HG03159 (cell line): ENCODE data around the gene CHD5.
"Not testable (repeated sequence)": the region's sequence is repeated elsewhere in the genome, so short reads cannot be mapped to it uniquely, and the experiment has no call there.

Experiments
- ATAC-seq: cut with Tn5 transposase; IDR thresholded peaks from one replicate; pipeline ENCODE4 v1.9.1; 2021; ENCODE audit warnings: mild to moderate bottlenecking, moderate library complexity; ENCODE audit not compliant: unreplicated experiment

CHD5 gene

DNA sequence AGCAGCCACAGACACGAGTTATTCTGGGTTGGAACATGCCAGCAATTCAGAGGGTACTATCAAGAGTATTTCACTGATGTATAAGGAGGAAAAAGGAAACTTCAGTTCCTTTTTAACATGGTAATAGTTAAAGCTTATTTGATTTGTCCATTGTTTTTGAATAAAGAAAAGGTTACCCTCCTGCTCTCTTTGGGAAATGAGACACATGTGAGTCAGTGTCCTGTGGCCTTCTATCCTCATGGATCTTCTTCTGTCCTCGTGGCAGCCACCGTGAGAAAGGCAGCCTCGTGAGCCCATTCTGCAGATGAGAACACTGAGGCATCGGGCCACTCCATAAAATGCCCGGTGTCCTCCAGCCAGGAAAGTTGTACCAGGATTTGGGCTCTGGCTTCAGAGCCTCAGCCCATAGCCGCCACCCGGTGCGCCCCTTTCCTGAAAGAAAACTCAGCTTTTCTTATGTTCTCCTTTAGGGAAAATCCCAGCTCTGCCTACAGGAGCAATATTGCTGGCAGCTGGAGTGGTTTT, 109.6 kb downstream of the CHD5 start:
- no peak for ATAC-seq

DNA sequence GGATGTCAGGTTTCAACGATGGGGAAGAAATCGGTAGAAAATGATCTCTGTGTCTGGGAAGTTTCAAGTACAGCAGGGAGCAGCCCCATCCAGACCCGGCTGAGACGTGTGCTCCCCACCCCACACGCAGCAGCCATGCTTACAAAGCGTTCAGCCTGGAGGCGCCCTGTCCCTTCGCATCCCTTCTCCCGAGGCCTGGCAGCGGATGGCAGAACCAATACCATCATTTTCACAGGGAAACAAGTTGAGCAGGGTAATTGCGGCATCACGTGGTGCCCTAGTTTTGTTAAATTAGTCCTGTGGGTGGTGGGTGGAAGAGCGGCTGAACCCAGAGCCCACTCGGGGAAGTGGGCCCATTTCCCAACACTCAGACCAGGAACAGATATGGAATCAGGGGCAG, 110.5 kb downstream of the CHD5 start:
- no peak for ATAC-seq

DNA sequence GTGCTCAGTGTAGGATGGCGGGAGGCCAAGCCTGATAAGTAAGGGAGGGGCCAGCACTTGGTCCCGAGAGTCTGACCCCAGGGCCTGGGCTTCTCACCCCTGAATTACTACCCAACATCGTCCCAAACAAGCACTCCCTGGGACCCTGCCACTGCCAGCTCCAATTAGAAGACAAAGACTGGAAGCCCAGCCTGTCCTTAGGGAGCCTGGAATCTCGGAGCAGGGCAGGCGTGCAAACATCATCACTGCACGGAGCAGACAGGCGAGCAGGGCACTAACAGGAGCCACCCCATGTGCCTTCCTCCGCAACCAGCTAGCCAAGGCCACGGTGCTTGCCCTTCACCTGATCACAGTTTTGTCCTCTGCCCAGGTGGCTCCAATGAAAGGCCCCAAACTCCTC, 111.2 kb downstream of the CHD5 start:
- no peak for ATAC-seq

GRCh38 chr1:6068073-6068472, 112.0 kb downstream of the CHD5 start:
- no peak for ATAC-seq

- no peak for ATAC-seq
Measured at GRCh38 chr1:6066680-6067079, 113.4 kb downstream of the CHD5 start.

- ATAC-seq = no peak
Measured at GRCh38 chr1:6065093-6065858, 114.8 kb downstream of the CHD5 start.

DNA sequence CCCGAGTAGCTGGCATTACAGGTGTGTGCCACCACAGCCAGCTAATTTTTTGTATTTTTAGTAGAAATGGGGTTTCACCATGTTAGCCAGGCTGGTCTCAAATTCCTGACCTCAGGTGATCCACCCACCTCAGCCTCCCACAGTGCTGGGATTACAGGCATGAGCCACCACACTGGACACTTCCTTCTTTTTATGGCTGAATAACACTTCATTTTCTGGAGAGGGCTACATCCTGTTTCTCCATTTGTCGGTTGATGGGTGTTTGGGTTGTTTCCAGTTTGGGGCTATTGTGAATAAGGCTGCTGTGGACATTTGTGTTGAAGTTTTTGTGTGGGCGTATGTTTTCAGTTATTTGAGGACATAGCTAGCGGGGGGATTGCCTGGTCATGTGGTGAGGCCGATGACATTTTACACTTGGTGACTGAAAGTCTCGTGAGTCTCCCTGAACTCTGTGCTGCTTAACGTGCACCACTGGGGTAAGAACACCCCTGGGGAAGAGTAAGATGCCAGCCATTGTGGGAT, 116.5 kb downstream of the CHD5 start:
- not testable (repeated sequence) for ATAC-seq

DNA sequence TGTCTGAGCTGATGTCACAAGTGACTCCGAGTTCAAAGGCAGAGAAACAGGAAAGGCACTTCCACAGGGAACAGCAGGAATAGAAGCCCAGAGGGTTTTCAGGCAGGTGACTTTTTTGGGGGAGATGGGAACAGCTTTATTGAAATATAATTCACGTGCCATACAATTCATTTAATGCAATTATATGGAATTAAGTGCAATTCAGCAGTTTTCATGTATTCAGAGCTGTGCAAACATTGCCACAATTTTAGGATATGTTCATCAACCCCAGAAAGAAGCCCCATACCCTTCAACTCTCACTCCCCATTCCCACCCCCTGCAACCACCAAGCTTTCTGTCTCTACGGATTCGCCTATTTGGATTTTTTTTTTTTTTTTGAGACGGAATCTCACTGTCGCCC, 117.5 kb downstream of the CHD5 start:
- ATAC-seq = no peak

- no peak for ATAC-seq
Measured at GRCh38 chr1:6059866-6060265, 120.3 kb downstream of the CHD5 start.

- no peak for ATAC-seq
Measured at GRCh38 chr1:6057170-6057845, 122.8 kb downstream of the CHD5 start.

DNA sequence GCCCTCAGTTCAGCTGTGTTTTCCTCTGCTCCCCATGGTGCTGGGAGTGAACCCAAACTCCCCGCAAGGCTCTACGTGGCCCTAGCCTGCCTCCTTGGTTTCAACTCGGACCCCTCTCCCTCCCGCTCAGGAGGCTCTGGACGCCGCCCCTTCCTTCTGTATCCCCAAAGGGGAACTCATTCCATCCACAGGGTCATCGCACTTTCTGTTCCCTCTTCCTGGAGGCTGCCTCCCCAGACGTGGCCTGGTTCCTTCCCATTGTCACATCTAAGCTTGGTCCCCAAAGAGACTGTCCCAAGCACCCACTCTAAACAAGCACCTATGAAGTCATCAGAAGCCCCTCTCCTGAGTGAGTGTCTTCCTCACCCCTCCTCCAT, 123.6 kb downstream of the CHD5 start:
- no peak for ATAC-seq

DNA sequence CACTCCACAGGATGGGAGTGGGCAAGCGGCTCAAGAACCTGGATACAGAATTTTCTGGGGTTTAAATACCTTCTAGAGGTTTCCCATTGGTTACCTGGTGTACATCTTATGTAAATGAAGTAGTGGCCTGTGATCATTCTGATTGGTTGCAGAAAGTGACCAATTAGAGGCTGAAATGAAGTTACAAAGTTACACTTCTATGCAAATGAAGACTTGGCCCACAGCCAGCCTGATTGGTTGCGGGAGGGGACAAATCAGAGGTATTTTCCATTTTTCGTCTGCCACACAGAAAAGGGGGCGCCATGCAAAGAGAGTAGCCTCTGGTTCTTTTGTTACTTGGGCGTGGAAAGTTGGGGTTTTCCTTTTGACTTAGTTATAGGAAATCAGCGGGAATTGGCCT, 125.5 kb downstream of the CHD5 start:
- ATAC-seq = no peak

DNA sequence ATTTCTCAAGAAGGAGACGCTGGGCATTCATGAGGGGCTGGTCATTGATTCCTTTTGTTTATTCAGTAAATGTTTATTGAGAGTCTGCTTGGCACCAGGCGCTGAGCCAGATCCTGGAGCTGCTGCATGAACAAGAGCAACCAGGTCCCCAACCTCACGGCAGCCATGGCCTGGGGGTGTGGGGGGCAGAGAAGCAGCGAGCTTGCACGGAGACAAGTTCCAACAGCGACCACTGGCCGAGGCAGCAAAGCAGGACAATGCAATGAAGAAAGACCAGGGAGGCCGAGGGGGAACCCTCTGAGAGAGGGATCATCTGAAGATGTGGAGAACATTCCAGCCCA, 126.9 kb downstream of the CHD5 start:
- no peak for ATAC-seq

GRCh38 chr1:6052543-6053205, 127.4 kb downstream of the CHD5 start:
- ATAC-seq = no peak
